SU-DHL-6 (cell line): ENCODE results near the gene SIGLEC8.

Source experiments
- EZH2phosphoT487 ChIP-seq: fragments of 200-600 bp; sonication (generic), shearing (Covaris generic); conservative IDR thresholded peaks from 2 replicates; pipeline ENCODE4 v1.6.1; 2018; ENCODE audit warnings: mild to moderate bottlenecking, antibody characterized with exemption, low read length, moderate library complexity, mixed read lengths
- TF ChIP-seq, protein P1 (sequence below): fragments of 200-600 bp; sonication (generic); IDR thresholded peaks from one replicate; pipeline ENCODE4 v1.5.1; 2017; ENCODE audit warnings: antibody characterized with exemption, mild to moderate bottlenecking, low read length, moderate library complexity; ENCODE audit not compliant: insufficient read depth, poor library complexity, severe bottlenecking

DNA sequence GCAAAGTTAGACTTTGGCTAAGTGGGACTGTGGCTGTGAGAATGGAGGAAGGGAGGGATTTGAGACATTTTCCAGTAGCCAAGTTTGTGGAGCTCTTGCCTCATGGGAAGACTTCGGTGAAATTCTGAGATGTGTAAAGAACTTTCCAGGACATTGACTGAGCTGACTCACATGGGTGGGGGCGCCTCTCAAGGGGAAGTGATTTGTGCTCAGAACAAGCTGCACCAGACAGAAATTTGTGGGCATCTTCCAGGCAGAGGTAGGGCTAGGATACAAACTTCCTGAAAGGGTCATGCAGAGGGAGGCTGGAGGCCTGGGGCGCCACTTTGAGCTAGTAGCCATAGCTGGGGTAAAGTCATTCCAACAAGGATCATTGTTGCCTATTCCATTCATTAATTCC, 31.1 kb downstream of the SIGLEC8 start:
- TF ChIP-seq, protein P1, sequence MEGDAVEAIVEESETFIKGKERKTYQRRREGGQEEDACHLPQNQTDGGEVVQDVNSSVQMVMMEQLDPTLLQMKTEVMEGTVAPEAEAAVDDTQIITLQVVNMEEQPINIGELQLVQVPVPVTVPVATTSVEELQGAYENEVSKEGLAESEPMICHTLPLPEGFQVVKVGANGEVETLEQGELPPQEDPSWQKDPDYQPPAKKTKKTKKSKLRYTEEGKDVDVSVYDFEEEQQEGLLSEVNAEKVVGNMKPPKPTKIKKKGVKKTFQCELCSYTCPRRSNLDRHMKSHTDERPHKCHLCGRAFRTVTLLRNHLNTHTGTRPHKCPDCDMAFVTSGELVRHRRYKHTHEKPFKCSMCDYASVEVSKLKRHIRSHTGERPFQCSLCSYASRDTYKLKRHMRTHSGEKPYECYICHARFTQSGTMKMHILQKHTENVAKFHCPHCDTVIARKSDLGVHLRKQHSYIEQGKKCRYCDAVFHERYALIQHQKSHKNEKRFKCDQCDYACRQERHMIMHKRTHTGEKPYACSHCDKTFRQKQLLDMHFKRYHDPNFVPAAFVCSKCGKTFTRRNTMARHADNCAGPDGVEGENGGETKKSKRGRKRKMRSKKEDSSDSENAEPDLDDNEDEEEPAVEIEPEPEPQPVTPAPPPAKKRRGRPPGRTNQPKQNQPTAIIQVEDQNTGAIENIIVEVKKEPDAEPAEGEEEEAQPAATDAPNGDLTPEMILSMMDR, result no peak
- no peak for TF ChIP-seq EZH2phosphoT487
